Measurements from ENCODE around the gene TSEN2.
A peak's percentile ranks its signal among the peaks of the same experiment; 100 is the strongest.

Gene TSEN2

DNA sequence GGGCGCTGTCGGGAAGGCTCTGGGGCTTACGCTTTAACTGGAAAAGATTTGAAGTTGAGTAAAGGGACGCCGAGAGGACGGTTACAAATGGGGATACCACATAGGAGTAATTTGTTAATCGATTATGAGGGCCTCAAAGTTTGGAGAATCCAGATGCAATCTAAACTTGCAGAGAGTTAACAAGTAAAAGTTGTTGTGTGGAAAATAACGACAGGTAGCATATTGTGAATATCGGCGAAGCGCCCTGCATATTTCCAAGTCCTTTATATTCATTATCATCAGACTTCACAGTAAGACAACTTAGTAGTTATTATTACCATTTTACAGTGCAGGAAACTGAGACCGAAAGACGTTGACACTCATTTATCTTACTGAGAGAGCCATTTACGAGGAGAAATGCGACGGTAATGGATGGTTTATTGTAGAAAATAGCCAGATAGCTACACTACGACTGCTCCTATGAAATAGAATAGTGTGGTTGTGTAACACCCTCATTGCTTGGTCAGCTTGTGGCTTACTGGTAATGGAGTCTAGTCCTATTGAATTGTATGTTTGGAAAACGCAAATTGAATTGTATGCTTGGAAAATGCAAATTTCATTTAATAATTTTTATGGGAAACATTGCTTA is 73.3 kb downstream of the TSEN2 start:
- peak; percentile 14 for DNase-seq

DNA sequence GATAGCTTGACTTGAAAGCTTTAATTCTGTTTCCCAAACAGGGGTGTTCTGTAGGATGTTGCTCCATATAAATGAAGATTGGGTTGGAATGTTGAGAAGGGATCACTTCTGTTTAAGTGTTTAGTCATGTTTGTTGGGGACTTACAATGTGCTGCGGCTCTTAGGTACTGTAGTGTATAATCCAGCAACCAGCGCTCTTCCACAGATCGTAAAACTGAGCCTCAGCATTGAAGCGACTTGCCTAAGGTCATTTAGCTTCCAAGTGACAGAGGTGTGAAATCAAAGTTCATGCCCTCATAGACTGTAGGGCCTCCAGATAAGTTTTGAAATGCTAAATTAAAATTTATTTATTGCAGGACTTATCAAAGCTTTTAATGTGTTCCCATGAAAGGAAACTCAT is 74.4 kb downstream of the TSEN2 start:
- no peak for DNase-seq

DNA sequence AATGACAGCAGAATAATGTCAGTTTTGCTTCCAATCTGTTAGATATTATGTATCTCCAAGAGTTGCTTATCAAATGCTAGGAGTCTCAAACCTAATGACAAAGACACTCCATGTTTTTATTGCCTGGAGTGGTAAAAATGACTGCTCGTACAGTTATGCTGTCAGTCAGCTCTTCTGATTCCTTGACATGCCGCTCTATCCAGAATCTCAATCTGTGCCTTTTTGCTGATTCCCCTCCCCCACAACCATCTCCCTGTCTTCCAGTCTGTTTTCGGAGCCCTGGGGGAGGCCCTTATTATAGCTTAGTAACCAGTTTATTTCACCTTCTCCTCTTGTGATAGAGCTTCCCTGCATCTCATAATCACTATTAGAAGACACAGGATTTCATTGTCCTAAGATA is 75.2 kb downstream of the TSEN2 start:
- DNase-seq, result no peak

DNA sequence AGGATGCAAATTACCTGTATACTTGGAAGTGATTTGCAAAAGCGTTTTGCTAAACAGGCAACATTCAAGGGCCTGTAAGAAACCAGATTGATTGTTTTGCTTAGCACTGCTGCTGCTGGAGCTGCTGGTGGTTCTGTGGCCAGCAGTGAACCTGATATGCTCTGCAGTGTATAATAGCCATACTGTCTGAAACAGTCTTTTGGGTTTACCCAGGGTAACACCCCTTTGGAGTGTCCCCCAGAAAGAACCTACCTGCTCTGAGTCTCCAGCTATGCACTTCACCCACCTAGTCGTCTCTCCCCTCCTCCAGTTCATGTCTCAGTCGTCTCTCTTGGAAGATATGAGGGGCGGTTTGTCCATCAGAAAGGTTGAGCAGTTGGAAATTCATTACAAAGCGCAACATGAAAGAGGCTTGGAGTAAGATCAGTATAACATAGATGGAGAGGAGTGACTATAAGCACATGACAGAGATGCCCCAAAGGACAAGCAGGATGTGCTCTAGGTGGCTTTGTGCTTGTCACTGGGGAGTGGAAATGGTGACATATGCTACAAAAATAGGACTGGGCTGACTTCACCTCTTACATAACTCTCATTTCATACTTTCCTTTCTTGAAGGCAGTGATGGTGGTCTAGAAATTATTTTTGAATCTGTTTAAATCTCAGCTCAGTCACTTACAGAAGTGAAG is 76.4 kb downstream of the TSEN2 start:
- DNase-seq, result no peak

DNA sequence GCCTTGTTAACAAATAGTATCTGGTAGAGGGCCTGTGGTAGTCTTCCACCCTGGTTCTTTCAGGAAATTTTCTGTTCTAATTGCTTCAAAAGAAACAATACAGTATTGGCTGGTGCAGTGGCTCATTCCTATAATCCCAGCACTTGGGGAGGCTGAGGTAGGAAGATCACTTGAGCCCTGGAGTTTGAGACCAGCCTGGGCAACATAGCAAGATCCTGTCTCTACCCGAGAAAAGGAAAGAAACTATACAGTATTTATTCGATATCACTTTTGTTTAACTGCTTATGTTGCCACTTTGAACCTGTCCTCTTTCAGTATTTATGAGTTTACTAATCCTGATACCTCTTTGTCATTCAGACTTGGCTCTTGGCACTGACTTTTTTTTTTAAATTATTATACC is 77.1 kb downstream of the TSEN2 start:
- no peak for DNase-seq

DNA sequence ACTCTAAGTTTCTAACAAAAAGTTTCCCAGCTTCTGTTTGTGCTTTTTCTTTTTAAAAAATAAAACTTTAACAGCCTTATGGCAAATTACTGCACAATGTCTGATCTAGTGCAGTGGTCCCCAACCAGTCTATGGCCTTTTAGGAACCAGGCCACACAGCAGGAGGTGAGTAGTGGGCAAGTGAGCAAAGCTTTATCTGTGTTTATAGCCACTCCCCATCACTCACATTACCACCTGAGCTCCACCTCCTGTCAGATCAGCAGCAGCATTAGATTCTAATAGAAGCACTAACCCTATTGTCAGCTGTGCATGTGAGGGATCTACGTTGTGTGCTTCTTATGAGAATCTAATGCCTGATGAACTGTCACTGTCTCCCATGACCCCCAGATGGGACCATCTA is 78.2 kb downstream of the TSEN2 start:
- DNase-seq, result no peak

DNA sequence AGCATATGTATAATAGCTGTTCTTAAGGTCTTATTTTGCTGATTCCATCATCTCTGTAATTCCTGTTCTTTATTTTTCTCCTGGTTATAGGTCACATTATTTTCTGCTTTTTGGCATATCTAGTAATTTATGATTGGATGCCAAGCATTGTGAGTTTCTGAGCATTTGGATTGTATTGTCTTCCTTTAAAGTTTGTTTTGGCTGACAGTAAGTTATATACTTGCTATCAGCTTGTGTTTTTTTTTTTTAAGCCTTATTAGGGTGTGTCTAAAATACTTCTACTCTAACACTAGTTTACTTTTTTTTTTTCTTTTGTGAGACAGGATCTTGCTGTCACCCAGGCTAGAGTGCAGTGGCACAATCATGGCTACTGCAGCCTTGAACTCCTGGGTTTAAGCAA is 82.7 kb downstream of the TSEN2 start:
- no peak for DNase-seq

DNA sequence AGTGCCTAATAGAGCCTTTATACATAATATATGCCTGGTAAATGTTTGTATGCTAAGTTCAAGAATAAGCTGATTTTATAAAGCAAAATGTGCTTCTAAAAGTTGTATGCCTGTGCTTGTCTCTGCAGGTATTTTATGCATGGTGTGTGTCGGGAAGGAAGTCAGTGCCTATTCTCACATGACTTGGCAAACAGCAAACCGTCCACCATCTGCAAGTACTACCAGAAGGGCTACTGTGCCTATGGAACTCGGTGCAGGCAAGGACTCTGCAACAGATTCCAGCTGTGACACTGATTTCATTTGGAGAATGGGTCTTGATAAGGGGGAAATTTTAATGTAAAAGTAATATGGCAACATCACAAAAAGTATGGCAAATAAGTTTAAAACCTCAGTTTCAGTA is 84.5 kb downstream of the TSEN2 start:
- DNase-seq, result no peak

DNA sequence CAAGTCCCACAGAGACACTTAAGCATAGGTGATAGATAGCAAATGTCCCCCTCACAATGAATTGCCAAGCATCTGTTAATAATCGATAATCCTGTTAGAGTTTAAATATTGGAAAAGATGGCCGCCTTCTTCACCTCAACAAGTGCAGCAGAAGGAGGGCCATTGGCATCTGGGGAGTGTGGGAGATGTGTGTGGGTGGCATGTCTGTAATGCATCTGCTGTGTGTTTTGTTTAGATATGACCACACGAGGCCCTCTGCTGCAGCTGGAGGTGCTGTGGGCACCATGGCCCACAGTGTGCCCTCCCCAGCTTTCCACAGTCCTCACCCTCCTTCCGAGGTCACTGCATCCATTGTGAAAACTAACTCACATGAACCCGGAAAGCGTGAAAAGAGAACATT is 85.6 kb downstream of the TSEN2 start:
- DNase-seq, result no peak

DNA sequence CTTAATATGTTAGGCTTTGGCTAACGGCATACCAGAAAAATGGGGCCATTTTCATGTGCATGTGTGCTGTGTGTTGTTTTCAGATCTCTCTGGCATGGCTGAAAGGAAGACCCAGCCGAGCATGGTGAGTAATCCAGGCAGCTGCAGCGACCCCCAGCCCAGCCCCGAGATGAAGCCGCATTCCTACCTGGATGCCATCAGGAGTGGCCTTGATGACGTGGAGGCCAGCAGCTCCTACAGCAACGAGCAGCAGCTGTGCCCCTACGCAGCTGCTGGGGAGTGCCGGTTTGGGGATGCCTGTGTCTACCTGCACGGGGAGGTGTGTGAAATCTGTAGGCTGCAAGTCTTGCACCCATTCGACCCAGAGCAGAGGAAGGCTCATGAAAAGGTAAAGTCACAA is 87.7 kb downstream of the TSEN2 start:
- no peak for DNase-seq

DNA sequence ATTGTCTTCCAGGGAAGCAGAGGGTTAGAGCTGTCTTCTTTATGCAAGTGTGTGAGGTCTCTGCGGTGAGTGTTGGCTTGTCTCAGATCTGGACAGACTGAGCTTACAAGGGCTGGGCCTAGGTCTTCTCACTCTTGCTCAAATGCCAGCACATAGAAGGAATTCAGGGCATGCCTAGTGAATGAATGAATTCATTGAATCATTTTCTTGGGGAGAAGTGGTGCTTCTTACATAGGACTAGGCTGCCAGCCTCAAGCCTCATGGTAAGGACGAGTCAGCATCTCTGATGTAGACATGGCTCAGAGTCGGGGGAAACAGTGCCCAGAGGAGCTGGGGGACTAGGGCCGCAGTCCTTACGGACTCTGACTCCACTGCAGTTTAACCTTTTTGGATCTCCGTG is 89.9 kb downstream of the TSEN2 start:
- no peak for DNase-seq

DNA sequence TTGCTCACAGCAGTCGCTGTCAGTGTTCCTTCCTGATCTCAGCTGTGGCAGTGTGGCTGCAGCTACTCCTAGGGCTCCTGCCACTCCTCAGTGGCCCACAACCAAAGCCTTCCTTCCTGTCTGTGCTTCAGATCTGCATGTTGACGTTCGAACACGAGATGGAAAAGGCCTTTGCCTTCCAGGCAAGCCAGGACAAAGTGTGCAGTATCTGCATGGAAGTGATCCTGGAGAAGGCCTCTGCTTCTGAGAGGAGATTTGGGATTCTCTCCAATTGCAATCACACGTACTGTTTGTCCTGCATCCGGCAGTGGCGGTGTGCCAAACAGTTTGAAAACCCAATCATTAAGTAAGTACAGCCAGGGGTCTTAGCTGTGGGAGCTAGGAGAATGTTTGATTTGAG is 90.4 kb downstream of the TSEN2 start:
- DNase-seq, result no peak

DNA sequence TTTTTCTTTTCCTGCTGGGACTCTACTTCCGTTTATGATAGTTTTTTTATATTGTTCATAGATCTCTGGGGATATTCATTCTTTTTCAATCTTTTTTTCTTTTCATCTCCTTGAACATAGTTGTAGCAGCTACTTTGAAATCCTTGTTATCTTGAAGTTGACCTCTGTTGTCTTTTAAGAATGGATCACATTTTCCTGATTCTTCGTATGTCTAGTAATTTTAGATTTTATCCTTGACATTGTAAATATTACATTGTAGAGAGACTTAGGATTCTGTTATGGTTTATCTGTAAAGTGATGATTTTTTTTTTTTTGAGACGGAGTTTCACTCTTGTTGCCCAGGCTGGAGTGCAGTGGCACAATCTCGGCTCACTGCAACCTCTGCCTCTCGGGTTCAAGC is 93.1 kb downstream of the TSEN2 start:
- DNase-seq, result no peak

DNA sequence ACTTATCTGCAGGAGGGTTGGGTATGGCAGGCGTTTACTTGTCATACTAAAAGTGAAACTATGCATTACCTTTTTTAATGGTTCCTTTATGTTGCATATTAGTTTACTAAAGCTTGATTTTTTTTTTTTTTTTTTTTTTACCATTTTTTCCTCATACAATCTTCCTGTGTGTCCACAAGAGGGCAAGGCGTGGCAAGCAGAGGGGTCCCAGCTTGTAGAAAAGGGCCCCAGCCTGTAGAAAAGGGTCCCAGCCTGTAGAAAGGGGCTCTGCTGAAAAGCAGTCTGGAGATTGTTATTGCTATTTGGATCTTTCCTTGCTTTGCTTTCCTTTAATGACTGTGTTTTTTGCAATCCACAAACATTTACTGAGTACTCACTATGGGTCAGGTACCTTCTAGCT is 94.5 kb downstream of the TSEN2 start:
- no peak for DNase-seq

DNA sequence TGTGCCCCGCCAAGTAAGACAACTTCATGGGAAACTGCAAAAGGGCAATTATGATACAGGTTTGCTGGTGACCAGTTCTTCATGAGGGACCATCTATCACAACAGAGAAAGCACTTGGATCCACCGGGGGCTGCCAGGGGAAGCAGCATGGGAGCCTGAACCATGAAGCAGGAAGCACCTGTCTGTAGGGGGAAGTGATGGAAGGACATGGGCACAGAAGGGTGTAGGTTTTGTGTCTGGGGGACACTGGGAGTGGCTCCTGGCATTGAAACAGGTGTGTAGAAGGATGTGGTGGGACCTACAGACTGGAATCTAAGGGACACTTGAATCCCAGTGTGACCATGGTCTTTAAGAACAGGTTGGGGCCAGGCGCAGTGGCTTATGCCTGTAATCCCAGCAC is 95.2 kb downstream of the TSEN2 start:
- no peak for DNase-seq

DNA sequence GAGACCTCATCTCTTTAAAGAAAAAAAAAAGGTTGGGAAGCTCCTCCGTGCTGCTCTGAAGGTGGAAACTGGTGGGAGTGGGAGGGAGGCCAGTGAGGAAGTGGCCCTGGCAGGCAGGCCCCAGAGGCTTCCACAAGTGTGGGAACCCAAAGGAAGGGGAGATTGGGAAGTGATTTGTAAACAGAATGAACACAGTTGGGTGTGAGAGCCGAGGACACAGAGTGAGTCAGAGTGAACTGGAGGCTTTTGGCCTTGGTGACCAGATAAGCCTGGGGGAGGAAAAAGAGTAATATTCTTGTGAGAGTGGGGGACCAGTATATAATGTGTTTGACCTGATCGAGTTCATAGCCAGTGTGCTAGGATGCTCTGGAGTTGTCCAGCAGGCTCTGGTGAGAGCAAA is 95.6 kb downstream of the TSEN2 start:
- no peak for DNase-seq

DNA sequence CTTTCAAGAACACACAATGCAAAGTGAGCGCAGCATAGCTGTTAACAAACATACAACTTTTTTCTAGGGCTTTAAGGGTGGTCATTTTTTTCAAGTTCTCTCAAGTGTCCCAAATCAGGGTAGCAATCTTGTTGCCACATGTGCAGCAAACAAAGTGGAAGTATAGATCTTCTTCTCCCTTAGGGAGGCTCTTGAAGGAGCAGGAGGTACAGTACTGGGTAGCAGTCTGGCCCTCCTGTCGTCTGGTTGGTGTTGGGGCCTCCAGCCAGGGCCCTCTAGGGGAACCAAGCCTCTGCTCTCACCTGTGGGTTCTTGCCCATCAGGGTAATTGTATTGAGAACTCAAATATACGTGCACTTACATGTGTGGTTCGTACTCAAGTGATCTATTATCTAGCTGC is 98.5 kb downstream of the TSEN2 start:
- no peak for DNase-seq
